ENCODE results near the gene BAD. TPM values are rescaled to one million over a fixed set of nuclear protein-coding genes. Genes with fewer than 3 reads are reported as not detected.

Gene BAD
- total and polyA plus RNA-seq, 2 donors (not counting 1 experiment from before 2014, with no cell fraction given), result 24.0 to 39.1 TPM

DNA sequence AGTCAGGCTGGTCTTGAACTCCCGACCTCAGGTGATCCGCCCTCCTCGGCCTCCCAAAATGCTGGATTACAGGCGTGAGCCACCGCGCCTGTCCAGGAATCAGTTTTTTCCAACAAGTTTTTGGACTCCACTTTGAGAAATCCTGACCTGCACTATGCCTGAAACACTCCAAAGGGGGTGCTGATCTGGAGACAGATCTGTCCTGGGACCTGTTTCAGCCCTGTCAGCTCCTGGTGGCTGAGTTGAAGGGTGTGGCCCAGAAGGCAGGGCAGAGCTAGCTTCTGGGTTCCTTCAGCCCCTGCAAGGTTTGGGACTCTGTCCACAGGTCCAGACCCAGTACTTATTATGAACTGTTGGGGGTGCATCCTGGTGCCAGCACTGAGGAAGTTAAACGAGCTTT lies 52.9 kb downstream of the BAD start:
- ChIA-PET CTCF (interaction anchor here (0.8 to 1.1 kb wide), 2 partner anchors 15 to 27 kb away, joined by 3 to 5 read pairs; partner anchors contain the start of gene PPP1R14B), POLR2A (interaction anchor here (0.7 to 2.4 kb wide), 3 partner anchors 10 to 566 kb away, joined by 7 to 13 read pairs (median 11); partner anchors contain the start of genes FERMT3 and FKBP2)
- no peaks in the 10 kb centered on the region for H3K27me3 ChIP-seq (replicated peaks in 1 of 4; ENCODE audit: control extremely low read depth in 1 of 4, control insufficient read depth in 3 of 4, insufficient read depth in 4 of 4, low read length in 3 of 4)
- Mint-ChIP-seq H3K9me3 (ENCODE audit: insufficient read depth) (no peaks in the 10 kb centered on the region), H3K4me3 (peak overlapping the region; percentile 76), H3K27me3 (no peaks in the 10 kb centered on the region), H3K4me1 (peaks cover 57% of the 10 kb centered on the region), H3K27ac (peak overlapping the region; percentile 65)
- H3K36me3 ChIP-seq (replicated peaks in 1 of 2; ENCODE audit: control extremely low read depth in 1 of 2, control insufficient read depth in 1 of 2, extremely low read depth in 1 of 2, insufficient read depth in 2 of 2, low read length in 1 of 2), result peaks cover 0 to 6% of the 10 kb centered on the region in 2 experiments
- 93% methylated on average over 7 of the region's 7 CpGs for WGBS (ENCODE audit: insufficient coverage)
- intact Hi-C loops (cut with micrococcal nuclease), result loop anchor here (2.0 kb wide), 1 partner anchor 53 kb away; the partner anchor contains the start of genes BAD and GPR137
- no peak overlapping the region for H2AFZ ChIP-seq (ENCODE audit: insufficient read depth, low read depth, low read length, poor library complexity, severe bottlenecking)
- H3K9ac ChIP-seq (ENCODE audit: low read length), result no peak overlapping the region
- peaks cover 30% of the 10 kb centered on the region for H3K79me2 ChIP-seq (ENCODE audit: control insufficient read depth, insufficient read depth, low read length)
- peak overlapping the region; percentile 99 for H3K4me2 ChIP-seq (replicated peaks; ENCODE audit: low read depth, low read length, poor library complexity, severe bottlenecking)
- H3K9me3 ChIP-seq (ENCODE audit: control extremely low read depth in 1 of 3, control insufficient read depth in 2 of 3, insufficient read depth in 1 of 3, low read length in 2 of 3), result no peaks in the 10 kb centered on the region
- ATAC-seq (ENCODE audit: low read depth), result no peak
- no peak for DNase-seq
- peaks cover 44 to 67% of the 10 kb centered on the region in 2 donors for H3K4me1 ChIP-seq (ENCODE audit: control insufficient read depth in 2 of 2, insufficient read depth in 2 of 2, low read length in 2 of 2)
- no peak overlapping the region for H3K4me3 ChIP-seq (ENCODE audit: control extremely low read depth in 1 of 5, extremely low read depth in 1 of 5, insufficient read depth in 1 of 5, low read depth in 2 of 5, low read length in 4 of 5)
- peaks cover 25% of the 10 kb centered on the region for H4K20me1 ChIP-seq (ENCODE audit: control insufficient read depth, insufficient read depth, low read length, poor library complexity, severe bottlenecking)
- no peak for TF ChIP-seq EZH2 (IDR thresholded peaks at IDR 0.05; ENCODE audit: borderline replicate concordance, insufficient read depth, low read depth, low read length, poor library complexity, severe bottlenecking)
- TF ChIP-seq, protein P1, sequence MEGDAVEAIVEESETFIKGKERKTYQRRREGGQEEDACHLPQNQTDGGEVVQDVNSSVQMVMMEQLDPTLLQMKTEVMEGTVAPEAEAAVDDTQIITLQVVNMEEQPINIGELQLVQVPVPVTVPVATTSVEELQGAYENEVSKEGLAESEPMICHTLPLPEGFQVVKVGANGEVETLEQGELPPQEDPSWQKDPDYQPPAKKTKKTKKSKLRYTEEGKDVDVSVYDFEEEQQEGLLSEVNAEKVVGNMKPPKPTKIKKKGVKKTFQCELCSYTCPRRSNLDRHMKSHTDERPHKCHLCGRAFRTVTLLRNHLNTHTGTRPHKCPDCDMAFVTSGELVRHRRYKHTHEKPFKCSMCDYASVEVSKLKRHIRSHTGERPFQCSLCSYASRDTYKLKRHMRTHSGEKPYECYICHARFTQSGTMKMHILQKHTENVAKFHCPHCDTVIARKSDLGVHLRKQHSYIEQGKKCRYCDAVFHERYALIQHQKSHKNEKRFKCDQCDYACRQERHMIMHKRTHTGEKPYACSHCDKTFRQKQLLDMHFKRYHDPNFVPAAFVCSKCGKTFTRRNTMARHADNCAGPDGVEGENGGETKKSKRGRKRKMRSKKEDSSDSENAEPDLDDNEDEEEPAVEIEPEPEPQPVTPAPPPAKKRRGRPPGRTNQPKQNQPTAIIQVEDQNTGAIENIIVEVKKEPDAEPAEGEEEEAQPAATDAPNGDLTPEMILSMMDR (IDR thresholded peaks at IDR 0.05), result no peak
- H3K27ac ChIP-seq (ENCODE audit: low read length in 2 of 2), result no peak overlapping the region

- Histone ChIP-seq H3K27me3 (replicated peaks in 1 of 4; ENCODE audit: control extremely low read depth in 1 of 4, control insufficient read depth in 3 of 4, insufficient read depth in 4 of 4, low read length in 3 of 4) (no peaks in the 10 kb centered on the region), H4K20me1 (ENCODE audit: control insufficient read depth, insufficient read depth, low read length, poor library complexity, severe bottlenecking) (peaks cover 23% of the 10 kb centered on the region), H3K9me3 (ENCODE audit: control extremely low read depth in 1 of 3, control insufficient read depth in 2 of 3, insufficient read depth in 1 of 3, low read length in 2 of 3) (no peaks in the 10 kb centered on the region), H3K36me3 (replicated peaks in 1 of 2; ENCODE audit: control extremely low read depth in 1 of 2, control insufficient read depth in 1 of 2, extremely low read depth in 1 of 2, insufficient read depth in 2 of 2, low read length in 1 of 2) (peaks cover 0 to 2% of the 10 kb centered on the region in 2 experiments), H3K4me1 (ENCODE audit: control insufficient read depth in 2 of 2, insufficient read depth in 2 of 2, low read length in 2 of 2) (peaks cover 44 to 66% of the 10 kb centered on the region in 2 donors), H3K27ac (ENCODE audit: low read length in 2 of 2) (peak overlapping the region; percentile 84), H3K4me2 (replicated peaks; ENCODE audit: low read depth, low read length, poor library complexity, severe bottlenecking) (peak overlapping the region; percentile 99), H2AFZ (ENCODE audit: insufficient read depth, low read depth, low read length, poor library complexity, severe bottlenecking) (peak overlapping the region; percentile 85), H3K4me3 (ENCODE audit: control extremely low read depth in 1 of 5, extremely low read depth in 1 of 5, insufficient read depth in 1 of 5, low read depth in 2 of 5, low read length in 4 of 5) (peak overlapping the region; percentile 67 to 98 (median 78)), H3K9ac (ENCODE audit: low read length) (peak overlapping the region; percentile 74), H3K79me2 (ENCODE audit: control insufficient read depth, insufficient read depth, low read length) (peaks cover 31% of the 10 kb centered on the region)
- ATAC-seq (ENCODE audit: low read depth) (no peak), DNase-seq (no peak)
- Mint-ChIP-seq H3K9me3 (ENCODE audit: insufficient read depth) (no peaks in the 10 kb centered on the region), H3K4me1 (peaks cover 58% of the 10 kb centered on the region), H3K27ac (peak overlapping the region; percentile 97), H3K27me3 (no peaks in the 10 kb centered on the region), H3K4me3 (peak overlapping the region; percentile 95)
- POLR2A ChIA-PET, result interaction anchor here (0.7 to 2.4 kb wide), 4 partner anchors 10 to 565 kb away, joined by 7 to 13 read pairs (median 9); partner anchors contain the start of genes FERMT3 and FKBP2
- no peak for TF ChIP-seq EZH2 (IDR thresholded peaks at IDR 0.05; ENCODE audit: borderline replicate concordance, insufficient read depth, low read depth, low read length, poor library complexity, severe bottlenecking)
- TF ChIP-seq, protein P1 (IDR thresholded peaks at IDR 0.05), result no peak
- intact Hi-C loops (cut with micrococcal nuclease), result loop anchor here (1.0 to 2.0 kb wide), 6 partner anchors 10 to 74 kb away; partner anchors contain the start of genes BAD, ESRRA, FKBP2 and GPR137
- WGBS (ENCODE audit: insufficient coverage), result 0% methylated on average over 3 of the region's 8 CpGs
- CTCF ChIA-PET, result interaction anchor here (0.8 to 1.6 kb wide), 4 partner anchors 15 to 27 kb away, joined by 3 to 6 read pairs (median 4); partner anchors contain the start of genes PLCB3 and PPP1R14B
These were observed 53.5 kb downstream of the BAD start for GRCh38 chr11:64230985-64231365.

Measured in B cell (primary cell).